NCI-H345 treated with DMSO at 0.1 percent for 48 hours (cell line): ENCODE results near the gene YIPF5.

ENCODE experiments used
- DNase-seq: peaks from one replicate; lab custom pipeline; 2025; ENCODE audit not compliant: unreplicated experiment; lab: John Stamatoyannopoulos, UW

YIPF5 gene

GRCh38 chr5:144170276-144171024 is at the start of gene YIPF5, which contains the start of gene KCTD16:
Gene YIPF5 (minus strand): TSS chr5:144170659. CDS start chr5:144169955, 704 bp downstream.
Gene KCTD16 (plus strand): TSS chr5:144170873.
- DNase-seq: peak; percentile 99

- DNase-seq: no peak
Measured at GRCh38 chr5:144219869-144220268, 49.4 kb upstream of the YIPF5 start.

GRCh38 chr5:144210655-144211054 is 40.2 kb upstream of the YIPF5 start:
- DNase-seq: no peak

GRCh38 chr5:144209361-144209760 is 38.9 kb upstream of the YIPF5 start:
- peak; percentile 31 for DNase-seq

GRCh38 chr5:144207875-144208444 is 37.5 kb upstream of the YIPF5 start:
- peak; percentile 66 for DNase-seq

- DNase-seq: peak; percentile 41
Measured at GRCh38 chr5:144206141-144206540, 35.7 kb upstream of the YIPF5 start.

GRCh38 chr5:144205141-144205551 is 34.7 kb upstream of the YIPF5 start:
- DNase-seq: peak; percentile 84

- peak; percentile 78 for DNase-seq
Measured at GRCh38 chr5:144203750-144204596, 33.5 kb upstream of the YIPF5 start.

- no peak for DNase-seq
Measured at GRCh38 chr5:144202726-144203125, 32.3 kb upstream of the YIPF5 start.

GRCh38 chr5:144202072-144202471 is 31.6 kb upstream of the YIPF5 start:
- DNase-seq: no peak

- DNase-seq: no peak
Measured at GRCh38 chr5:144201588-144201987, 31.1 kb upstream of the YIPF5 start.

- no peak for DNase-seq
Measured at GRCh38 chr5:144198386-144198785, 27.9 kb upstream of the YIPF5 start.

- peak; percentile 21 for DNase-seq
Measured at GRCh38 chr5:144196612-144197011, 26.2 kb upstream of the YIPF5 start.

GRCh38 chr5:144195448-144195847 is 25.0 kb upstream of the YIPF5 start:
- no peak for DNase-seq

- no peak for DNase-seq
Measured at GRCh38 chr5:144194144-144194543, 23.7 kb upstream of the YIPF5 start.

- DNase-seq: no peak
Measured at GRCh38 chr5:144192661-144193060, 22.2 kb upstream of the YIPF5 start.

- DNase-seq: no peak
Measured at GRCh38 chr5:144191998-144192397, 21.5 kb upstream of the YIPF5 start.

- DNase-seq: no peak
Measured at GRCh38 chr5:144191531-144191930, 21.1 kb upstream of the YIPF5 start.

- DNase-seq: no peak
Measured at GRCh38 chr5:144189800-144190429, 19.5 kb upstream of the YIPF5 start.

GRCh38 chr5:144187699-144188294 is 17.3 kb upstream of the YIPF5 start:
- DNase-seq: no peak
